COLO829 (cell line): ENCODE measurements around the gene ZNF860.
A peak's percentile ranks its signal among the peaks of the same experiment; 100 is the strongest.
"Not testable (repeated sequence)": the region's sequence is repeated elsewhere in the genome, so short reads cannot be mapped to it uniquely, and the experiment has no call there.

Source experiments
- DNase-seq: peaks from one replicate; pipeline ENCODE4 v3.0.0; 2012; ENCODE audit warnings: low spot score

The ZNF860 gene

GRCh38 chr3:31960793-31961431 is 20.6 kb upstream of the ZNF860 start:
- peak; percentile 24 for DNase-seq

GRCh38 chr3:31962801-31963205 is 18.7 kb upstream of the ZNF860 start:
- peak; percentile 74 for DNase-seq

- DNase-seq, result no peak
These were observed 14.5 kb upstream of the ZNF860 start for GRCh38 chr3:31966978-31967591.

GRCh38 chr3:31967592-31967991 is 14.0 kb upstream of the ZNF860 start:
- no peak for DNase-seq

- DNase-seq, result peak; percentile 38
These were observed 13.1 kb upstream of the ZNF860 start for GRCh38 chr3:31968369-31968926.

- DNase-seq, result peak; percentile 95
These were observed 12.6 kb upstream of the ZNF860 start for GRCh38 chr3:31968927-31969418.

GRCh38 chr3:31971607-31972006 is 9.9 kb upstream of the ZNF860 start:
- DNase-seq, result no peak

GRCh38 chr3:31973081-31973480 is 8.5 kb upstream of the ZNF860 start:
- no peak for DNase-seq

GRCh38 chr3:31973837-31974236 is 7.7 kb upstream of the ZNF860 start:
- DNase-seq, result no peak

GRCh38 chr3:31974471-31974870 is 7.1 kb upstream of the ZNF860 start:
- no peak for DNase-seq

GRCh38 chr3:31974964-31975363 is 6.6 kb upstream of the ZNF860 start:
- DNase-seq, result no peak

- DNase-seq, result no peak
These were observed 5.2 kb upstream of the ZNF860 start for GRCh38 chr3:31976302-31976701.

GRCh38 chr3:31977736-31978135 is 3.8 kb upstream of the ZNF860 start:
- DNase-seq, result no peak

- DNase-seq, result no peak
These were observed 3.0 kb upstream of the ZNF860 start for GRCh38 chr3:31978553-31978952.

- DNase-seq, result no peak
These were observed 2.4 kb upstream of the ZNF860 start for GRCh38 chr3:31979001-31979697.

- no peak for DNase-seq
These were observed 882 bp upstream of the ZNF860 start for GRCh38 chr3:31980530-31981205.

GRCh38 chr3:31984321-31984720 is 2.8 kb downstream of the ZNF860 start:
- no peak for DNase-seq

- no peak for DNase-seq
These were observed 4.3 kb downstream of the ZNF860 start for GRCh38 chr3:31985831-31986230.

- no peak for DNase-seq
These were observed 6.7 kb downstream of the ZNF860 start for GRCh38 chr3:31988271-31988670.

GRCh38 chr3:31992995-31993394 is 11.4 kb downstream of the ZNF860 start:
- DNase-seq, result not testable (repeated sequence)

- no peak for DNase-seq
These were observed 12.3 kb downstream of the ZNF860 start for GRCh38 chr3:31993843-31994242.

- DNase-seq, result not testable (repeated sequence)
These were observed 13.5 kb downstream of the ZNF860 start for GRCh38 chr3:31995026-31995425.
